H1 (cell line): ENCODE measurements around the gene PDE8B. TPM values are rescaled to one million over a fixed set of nuclear protein-coding genes. Genes with fewer than 3 reads are reported as not detected.

Experiments
- CTCF ChIA-PET: fragments of 300-600 bp; sonication (Branson Sonifier 250); formaldehyde crosslinking; loops from one replicate; lab custom pipeline; 2021; ENCODE audit not compliant: partially characterized antibody; lab: Charles Lee
- POLR2A ChIA-PET: fragments of 300-600 bp; sonication (Branson Sonifier 250); formaldehyde crosslinking; loops from one replicate; lab custom pipeline; 2021; ENCODE audit warnings: inconsistent platforms; ENCODE audit not compliant: partially characterized antibody; lab: Charles Lee
- DNase-seq, 2 experiments: peaks; one replicate each; pipeline versions ENCODE4 v3.0.0 to v3.0.0-alpha.2; 2010 to 2022; ENCODE audit warnings: low spot score in 2 of 2, low read depth in 1 of 2, mixed read lengths in 1 of 2
- FAIRE-seq: peaks from 2 replicates; lab custom pipeline; 2011; peaks lifted over from hg19 to GRCh38; lab: Jason Lieb, UNC
- H2AFZ ChIP-seq: 2 replicates; pipeline ENCODE4 v1.8.1; 2012; ENCODE audit warnings: low read length, inconsistent platforms
- H2AK5ac ChIP-seq: 2 replicates; pipeline ENCODE4 v1.6.1; 2013; ENCODE audit warnings: low read depth, low read length
- H2BK120ac ChIP-seq: replicated peaks from 2 replicates; pipeline ENCODE3; 2013; ENCODE audit warnings: low read depth, low read length, inconsistent platforms
- H2BK12ac ChIP-seq: 2 replicates; pipeline ENCODE4 v1.6.1; 2013; ENCODE audit warnings: low read depth, low read length
- H2BK15ac ChIP-seq: 2 replicates; pipeline ENCODE4 v1.6.1; 2013; ENCODE audit warnings: low read length
- H2BK20ac ChIP-seq: 2 replicates; pipeline ENCODE4 v1.6.1; 2013; ENCODE audit warnings: low read length
- H2BK5ac ChIP-seq: 2 replicates; pipeline ENCODE4 v1.6.1; 2013; ENCODE audit warnings: low read depth, low read length
- H3K14ac ChIP-seq: 2 replicates; pipeline ENCODE4 v1.6.1; 2013; ENCODE audit warnings: inconsistent platforms; ENCODE audit not compliant: insufficient read length
- H3K18ac ChIP-seq: 2 replicates; pipeline ENCODE4 v1.6.1; 2013; ENCODE audit warnings: low read length; ENCODE audit errors: extremely low read depth
- H3K23ac ChIP-seq: 2 replicates; pipeline ENCODE4 v1.6.1; 2013; ENCODE audit warnings: inconsistent platforms; ENCODE audit not compliant: insufficient read length
- H3K23me2 ChIP-seq: 2 replicates; pipeline ENCODE4 v1.6.1; 2013; ENCODE audit warnings: low read depth, low read length
- H3K27ac ChIP-seq: 2 replicates; pipeline ENCODE4 v1.6.1; 2011; ENCODE audit warnings: low read depth, low read length, inconsistent platforms
- H3K27me3 ChIP-seq, 4 experiments: replicated peaks in 1 of 4; 1 replicate in 1 of 4; 2 replicates in 3 of 4; pipeline versions ENCODE4 v1.6.1 to v1.8.1; 2011 to 2013; ENCODE audit warnings: low read length in 3 of 4, mild to moderate bottlenecking in 3 of 4, inconsistent platforms in 2 of 4, mixed read lengths in 2 of 4, moderate library complexity in 1 of 4; ENCODE audit not compliant: control insufficient read depth in 3 of 4, insufficient read depth in 3 of 4; ENCODE audit errors: extremely low read depth in 1 of 4
- H3K36me3 ChIP-seq, 4 experiments: 2 replicates each; pipeline versions ENCODE4 v1.6.1 to v1.8.1; 2011 to 2013; ENCODE audit warnings: mild to moderate bottlenecking in 4 of 4, low read length in 3 of 4, moderate library complexity in 2 of 4, control low read depth in 1 of 4, inconsistent platforms in 1 of 4; ENCODE audit not compliant: insufficient read depth in 4 of 4, control insufficient read depth in 2 of 4
- H3K4ac ChIP-seq: replicated peaks from 2 replicates; pipeline ENCODE3; 2013; ENCODE audit warnings: low read length, low read depth, mixed read lengths, inconsistent platforms; ENCODE audit not compliant: insufficient read length
- H3K4me1 ChIP-seq, 4 experiments: replicated peaks in 1 of 4; 1 replicate in 1 of 4; 2 replicates in 3 of 4; pipeline versions ENCODE4 v1.6.1 to v1.8.1; 2011 to 2013; ENCODE audit warnings: low read length in 3 of 4, inconsistent platforms in 2 of 4, mixed read lengths in 1 of 4; ENCODE audit not compliant: insufficient read depth in 4 of 4, control insufficient read depth in 3 of 4
- H3K4me2 ChIP-seq, 2 experiments: 2 replicates each; pipeline versions ENCODE4 v1.6.1 to v1.8.1; 2011 to 2013; ENCODE audit warnings: low read depth in 2 of 2, low read length in 2 of 2, control low read depth in 1 of 2, inconsistent platforms in 1 of 2, mild to moderate bottlenecking in 1 of 2; ENCODE audit not compliant: insufficient read depth in 1 of 2
- H3K4me3 ChIP-seq, 4 experiments: fragments of 200-600, 300-600 bp in 1 of 4; sonication (generic), shearing (Covaris generic), sonication (Bioruptor Twin) in 1 of 4; 2 replicates each; pipeline versions ENCODE4 v1.5.1 to v1.8.1; 2011 to 2016; ENCODE audit warnings: low read length in 4 of 4, low read depth in 3 of 4, control low read depth in 2 of 4, inconsistent platforms in 2 of 4, mild to moderate bottlenecking in 2 of 4, mixed read lengths in 1 of 4, moderate library complexity in 1 of 4; ENCODE audit not compliant: insufficient read depth in 2 of 4; ENCODE audit errors: extremely low read depth in 1 of 4
- H3K56ac ChIP-seq: replicated peaks from 2 replicates; pipeline ENCODE3; 2013; ENCODE audit warnings: low read depth, mild to moderate bottlenecking, mixed read lengths, low read length, inconsistent platforms; ENCODE audit not compliant: insufficient read length
- H3K79me1 ChIP-seq: 2 replicates; pipeline ENCODE4 v1.6.1; 2013; ENCODE audit warnings: low read depth, low read length, control low read depth
- H3K79me2 ChIP-seq, 2 experiments: 2 replicates each; pipeline versions ENCODE4 v1.6.1 to v1.8.1; 2012 to 2013; ENCODE audit warnings: low read length in 2 of 2, mild to moderate bottlenecking in 2 of 2, inconsistent platforms in 1 of 2; ENCODE audit not compliant: insufficient read depth in 2 of 2, control insufficient read depth in 1 of 2
- H3K9ac ChIP-seq, 4 experiments: replicated peaks in 1 of 4; 1 replicate in 1 of 4; 2 replicates in 3 of 4; pipeline versions ENCODE4 v1.6.1 to v1.8.1; 2011 to 2013; ENCODE audit warnings: low read depth in 3 of 4, low read length in 3 of 4, control low read depth in 2 of 4, mild to moderate bottlenecking in 2 of 4, moderate library complexity in 2 of 4, inconsistent platforms in 1 of 4; ENCODE audit errors: extremely low read depth in 1 of 4
- H3K9me3 ChIP-seq, 2 experiments: 2 replicates each; pipeline versions ENCODE4 v1.6.1 to v1.8.1; 2012 to 2013; ENCODE audit warnings: mild to moderate bottlenecking in 2 of 2, moderate library complexity in 2 of 2, control low read depth in 1 of 2, inconsistent platforms in 1 of 2, low read depth in 1 of 2, low read length in 1 of 2, mixed read lengths in 1 of 2; ENCODE audit not compliant: insufficient read depth in 2 of 2
- H4K20me1 ChIP-seq, 2 experiments: replicated peaks in 1 of 2; 2 replicates each; pipeline versions ENCODE3 to v1.8.1; 2011 to 2013; ENCODE audit warnings: inconsistent platforms in 2 of 2, low read length in 2 of 2, mild to moderate bottlenecking in 1 of 2; ENCODE audit not compliant: insufficient read depth in 2 of 2, control insufficient read depth in 1 of 2
- H4K5ac ChIP-seq: 2 replicates; pipeline ENCODE4 v1.6.1; 2013; ENCODE audit warnings: low read length, low read depth, mixed read lengths, inconsistent platforms; ENCODE audit not compliant: insufficient read length
- H4K8ac ChIP-seq: 2 replicates; pipeline ENCODE4 v1.8.0; 2013; ENCODE audit warnings: mild to moderate bottlenecking, moderate library complexity, low read length, inconsistent platforms; ENCODE audit not compliant: insufficient read depth; ENCODE audit errors: extremely low read depth
- H4K91ac ChIP-seq: replicated peaks from 2 replicates; pipeline ENCODE3; 2013; ENCODE audit warnings: low read length, mixed read lengths, inconsistent platforms; ENCODE audit not compliant: insufficient read length
- CEBPB ChIP-seq: IDR thresholded peaks from 2 replicates; pipeline ENCODE4 v1.6.1; 2012; ENCODE audit warnings: low read depth, low read length
- CREB1 ChIP-seq: IDR thresholded peaks from 2 replicates; pipeline ENCODE4 v1.6.1; 2012; ENCODE audit warnings: inconsistent platforms
- NRF1 ChIP-seq: IDR thresholded peaks from 2 replicates; pipeline ENCODE4 v1.6.1; 2011; ENCODE audit warnings: mild to moderate bottlenecking, low read depth, low read length, improper control_type of control experiment
- SP2 ChIP-seq: IDR thresholded peaks from 2 replicates; pipeline ENCODE4 v1.6.1; 2012; ENCODE audit warnings: mild to moderate bottlenecking, low read length, inconsistent platforms
- TAF1 ChIP-seq: IDR thresholded peaks from 2 replicates; pipeline ENCODE4 v1.6.1; 2011; ENCODE audit warnings: mild to moderate bottlenecking, low read depth, low read length
- TEAD4 ChIP-seq: IDR thresholded peaks from 2 replicates; pipeline ENCODE4 v1.6.1; 2012; ENCODE audit warnings: low read depth, low read length, inconsistent platforms, mixed read lengths
- WGBS, 2 experiments: shearing (Covaris generic) in 1 of 2; methylation state at CpG; one replicate each; pipeline versions ENCODE4 v1.1.6 to v1.1.7; 2013 to 2015; ENCODE audit warnings: low lambda C conversion rate in 2 of 2, mixed read lengths in 2 of 2, inconsistent platforms in 1 of 2, low coverage in 1 of 2, missing lambda C conversion rate in 1 of 2; ENCODE audit not compliant: insufficient replicate concordance in 2 of 2, insufficient coverage in 1 of 2, insufficient read length in 1 of 2; ENCODE audit errors: extremely low coverage in 1 of 2, missing lambda C conversion rate in 1 of 2; 5-methylcytosine and 5-hydroxymethylcytosine counted together
- polyA plus RNA-seq, 7 experiments: library from polyadenylated mRNA; depleted of rRNA in 3 of 7; stranded (reverse) in 5 of 7; unstranded in 2 of 7; fragments of >200 nt in 5 of 7; fragments of 200-250 nt in 2 of 7; gene quantifications; 1 replicate in 5 of 7; 2 replicates in 1 of 7; 4 replicates in 1 of 7; pipeline versions ENCODE4 v1.2.1 to v1.2.3, GENCODE V29; 2011 to 2013; ENCODE audit warnings: missing spikeins in 2 of 7, mixed read lengths in 2 of 7
- total RNA-seq: library from RNA; stranded (reverse); fragmentation: NEBNext Ultra II Directional; extraction: Animal tissue kit (Norgen Biotek cat#: 25700); gene quantifications from 2 replicates; pipeline ENCODE4 v1.2.1, GENCODE V29; 2021

PDE8B gene
- total and polyA plus RNA-seq, 2 of the 8 experiments (the other 6 are each of a cell fraction or from before 2014, with no cell fraction given), result 0.32 to 1.1 TPM

GRCh38 chr5:77463905-77464304 is 253.4 kb downstream of the PDE8B start:
- H4K20me1 ChIP-seq, result no peaks in the 10 kb centered on the region
- no peaks in the 10 kb centered on the region for H3K4me1 ChIP-seq
- no peak overlapping the region for H2BK12ac ChIP-seq
- H3K79me2 ChIP-seq, result no peaks in the 10 kb centered on the region
- H3K23ac ChIP-seq, result no peak overlapping the region
- no peak overlapping the region for H3K4me2 ChIP-seq
- no peak for TF ChIP-seq CREB1
- no peak for TF ChIP-seq SP2
- peak; percentile 92; the same call in 1 of the 2 replicates for TF ChIP-seq CEBPB
- no peak for TF ChIP-seq TEAD4
- TF ChIP-seq TAF1, result no peak
- no peak for TF ChIP-seq NRF1
- H3K4me3 ChIP-seq, result no peak overlapping the region
- H3K27me3 ChIP-seq, result no peaks in the 10 kb centered on the region
- H2BK120ac ChIP-seq, result no peak overlapping the region
- no peak overlapping the region for H3K14ac ChIP-seq
- H3K18ac ChIP-seq, result no peak overlapping the region
- H2AK5ac ChIP-seq, result no peak overlapping the region
- H3K27ac ChIP-seq, result no peak overlapping the region
- ChIA-PET CTCF (interaction anchor here (1.5 kb wide), 1 partner anchor 282 kb away, joined by 3 read pairs; no protein-coding TSS in a partner anchor), POLR2A (no interaction called here)
- no peaks in the 10 kb centered on the region for H3K9me3 ChIP-seq
- no peak overlapping the region for H4K91ac ChIP-seq
- H2BK5ac ChIP-seq, result no peak overlapping the region
- H3K36me3 ChIP-seq, result no peaks in the 10 kb centered on the region
- H4K8ac ChIP-seq, result no peak overlapping the region
- no peak overlapping the region for H2AFZ ChIP-seq
- H3K23me2 ChIP-seq, result no peaks in the 10 kb centered on the region; the same call in 1 of the 2 replicates
- no peak overlapping the region for H3K56ac ChIP-seq
- no peak overlapping the region for H3K9ac ChIP-seq
- no peak overlapping the region for H3K4ac ChIP-seq
- no peak for DNase-seq
- H2BK15ac ChIP-seq, result no peak overlapping the region
- no peak for FAIRE-seq
- WGBS, 2 experiments, result 96% methylated on average over 1 of the region's 1 CpG; no CpG with 5 or more reads in 1 of the 2 experiments
- no peak overlapping the region for H4K5ac ChIP-seq
- H3K79me1 ChIP-seq, result no peaks in the 10 kb centered on the region
- no peak overlapping the region for H2BK20ac ChIP-seq
